Kidney (tissue), 14 donors: ENCODE results near the gene PODN. TPM values are rescaled to one million over a fixed set of nuclear protein-coding genes. Genes with fewer than 3 reads are reported as not detected.

Experiments used
- DNase-seq, 5 donors: peaks; one replicate each; pipeline ENCODE4 v3.0.0-alpha.2; 2013 to 2020
- FAIRE-seq: peaks from 2 replicates; lab custom pipeline; 2012; peaks lifted over from hg19 to GRCh38; lab: Jason Lieb, UNC
- H3K27ac ChIP-seq, 2 donors: one replicate each; pipeline ENCODE4 v1.7.0; 2013; ENCODE audit warnings: low read depth in 2 of 2, low read length in 2 of 2, inconsistent platforms in 1 of 2
- H3K27me3 ChIP-seq: one replicate; pipeline ENCODE4 v1.7.1; 2013; ENCODE audit warnings: low read length, inconsistent platforms; ENCODE audit not compliant: control insufficient read depth, insufficient read depth
- H3K36me3 ChIP-seq, 3 donors: one replicate each; pipeline versions ENCODE4 v1.7.0 to v1.7.1; 2013; ENCODE audit warnings: low read length in 3 of 3, control low read depth in 1 of 3, inconsistent platforms in 1 of 3; ENCODE audit not compliant: insufficient read depth in 3 of 3, control insufficient read depth in 2 of 3
- H3K4me1 ChIP-seq, 3 donors: one replicate each; pipeline versions ENCODE4 v1.7.0 to v1.7.1; 2013; ENCODE audit warnings: low read length in 3 of 3, inconsistent platforms in 1 of 3, low read depth in 1 of 3; ENCODE audit not compliant: control insufficient read depth in 2 of 3, insufficient read depth in 2 of 3
- H3K4me3 ChIP-seq, 3 donors: one replicate each; pipeline versions ENCODE4 v1.7.0 to v1.8.1; 2013; ENCODE audit warnings: low read length in 3 of 3, control low read depth in 1 of 3, inconsistent platforms in 1 of 3
- H3K9ac ChIP-seq, 3 donors: one replicate each; pipeline versions ENCODE4 v1.7.0 to v1.7.1; 2013; ENCODE audit warnings: low read length in 3 of 3, control low read depth in 1 of 3, inconsistent platforms in 1 of 3
- H3K9me3 ChIP-seq, 3 donors: one replicate each; pipeline versions ENCODE4 v1.7.0 to v1.7.1; 2013; ENCODE audit warnings: low read length in 3 of 3, control low read depth in 1 of 3, inconsistent platforms in 1 of 3; ENCODE audit not compliant: control insufficient read depth in 2 of 3, insufficient read depth in 1 of 3
- intact Hi-C: fragments of 100-400 bp; cut with DNase I; formaldehyde crosslinking; loops from one replicate; pipeline ENCODE4 v1.11.1; 2022
- polyA plus RNA-seq: library from polyadenylated mRNA; stranded (reverse); fragments of 350-450 nt; fragmentation: Illumina TruSeq; extraction: RNeasy Lipid Tissue Mini Kit (QIAGEN cat#74804); gene quantifications from one replicate; pipeline ENCODE4 v1.2.3, GENCODE V29; 2014; ENCODE audit warnings: low read depth, low replicate concordance; ENCODE audit not compliant: insufficient read depth
- total RNA-seq: library from RNA; stranded (reverse); fragmentation: NEBNext Ultra II Directional; extraction: Animal tissue kit (Norgen Biotek cat#: 25700); gene quantifications from one replicate; pipeline ENCODE4 v1.2.1, GENCODE V29; 2021
- TF ChIP-seq, protein P1 (sequence below): IDR thresholded peaks from 3 replicates; pipeline ENCODE4 v1.5.1; 2012; ENCODE audit warnings: mild to moderate bottlenecking, moderate library complexity, borderline replicate concordance; ENCODE audit not compliant: insufficient read depth; ENCODE audit errors: extremely low read depth
- donor health status: control.
- donor health status: control.
- donor health status: control.
- donor health status: control.
- donor health status: control.
- donor health status: DM: yes; HTN: yes; CAD: no.
- donor health status: Normal renal cell carcinoma (clear cell type).

Gene PODN
- total and polyA plus RNA-seq, 2 donors from 2014 or later: 1.4 to 8.1 TPM

DNA sequence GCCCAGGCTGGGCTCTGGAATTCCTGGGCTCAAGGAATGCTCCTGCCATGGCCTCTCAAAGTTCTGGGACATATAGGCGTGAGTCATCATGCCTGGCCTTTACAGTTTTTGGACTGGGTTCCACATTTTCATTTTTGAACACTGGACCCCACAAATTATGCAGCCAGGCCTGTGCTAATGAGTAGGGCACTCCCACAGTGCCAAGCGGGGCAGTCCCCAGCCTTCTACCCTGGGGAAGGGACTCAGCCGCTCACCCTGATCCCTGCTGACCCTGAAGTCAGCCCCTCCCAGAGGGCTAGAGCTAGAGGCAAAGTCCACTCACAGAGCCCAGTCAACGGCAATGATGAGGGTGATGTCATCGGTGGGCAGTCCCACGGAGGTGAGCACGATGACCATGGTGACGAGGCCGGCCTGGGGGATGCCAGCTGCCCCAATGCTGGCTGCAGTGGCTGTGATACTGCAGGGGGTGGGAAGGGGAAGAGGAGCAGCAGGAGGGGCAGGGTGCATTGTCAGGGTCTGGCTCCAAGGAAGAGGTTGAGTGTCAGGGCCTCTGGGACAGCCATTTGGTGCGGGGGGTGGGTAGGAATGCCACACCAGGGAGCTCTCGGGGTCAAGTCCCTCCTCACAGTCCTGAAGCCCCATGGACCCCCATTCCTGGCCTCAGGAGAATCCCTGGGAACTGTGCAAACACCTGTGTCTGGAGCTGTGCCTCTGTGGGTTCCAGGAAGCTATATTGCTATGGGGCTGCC is 27.6 kb downstream of the PODN start:
- TF ChIP-seq, protein P1, sequence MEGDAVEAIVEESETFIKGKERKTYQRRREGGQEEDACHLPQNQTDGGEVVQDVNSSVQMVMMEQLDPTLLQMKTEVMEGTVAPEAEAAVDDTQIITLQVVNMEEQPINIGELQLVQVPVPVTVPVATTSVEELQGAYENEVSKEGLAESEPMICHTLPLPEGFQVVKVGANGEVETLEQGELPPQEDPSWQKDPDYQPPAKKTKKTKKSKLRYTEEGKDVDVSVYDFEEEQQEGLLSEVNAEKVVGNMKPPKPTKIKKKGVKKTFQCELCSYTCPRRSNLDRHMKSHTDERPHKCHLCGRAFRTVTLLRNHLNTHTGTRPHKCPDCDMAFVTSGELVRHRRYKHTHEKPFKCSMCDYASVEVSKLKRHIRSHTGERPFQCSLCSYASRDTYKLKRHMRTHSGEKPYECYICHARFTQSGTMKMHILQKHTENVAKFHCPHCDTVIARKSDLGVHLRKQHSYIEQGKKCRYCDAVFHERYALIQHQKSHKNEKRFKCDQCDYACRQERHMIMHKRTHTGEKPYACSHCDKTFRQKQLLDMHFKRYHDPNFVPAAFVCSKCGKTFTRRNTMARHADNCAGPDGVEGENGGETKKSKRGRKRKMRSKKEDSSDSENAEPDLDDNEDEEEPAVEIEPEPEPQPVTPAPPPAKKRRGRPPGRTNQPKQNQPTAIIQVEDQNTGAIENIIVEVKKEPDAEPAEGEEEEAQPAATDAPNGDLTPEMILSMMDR: no peak
- DNase-seq (peak in 1 of 5 donors; percentile 38), FAIRE-seq (no peak)
- Histone ChIP-seq H3K4me3 (no peak overlapping the region), H3K9ac (no peak overlapping the region), H3K9me3 (no peaks in the 10 kb centered on the region), H3K27ac (no peak overlapping the region), H3K27me3 (no peaks in the 10 kb centered on the region), H3K36me3 (no peaks in the 10 kb centered on the region), H3K4me1 (no peaks in the 10 kb centered on the region)
- intact Hi-C loops: no loop called here

DNA sequence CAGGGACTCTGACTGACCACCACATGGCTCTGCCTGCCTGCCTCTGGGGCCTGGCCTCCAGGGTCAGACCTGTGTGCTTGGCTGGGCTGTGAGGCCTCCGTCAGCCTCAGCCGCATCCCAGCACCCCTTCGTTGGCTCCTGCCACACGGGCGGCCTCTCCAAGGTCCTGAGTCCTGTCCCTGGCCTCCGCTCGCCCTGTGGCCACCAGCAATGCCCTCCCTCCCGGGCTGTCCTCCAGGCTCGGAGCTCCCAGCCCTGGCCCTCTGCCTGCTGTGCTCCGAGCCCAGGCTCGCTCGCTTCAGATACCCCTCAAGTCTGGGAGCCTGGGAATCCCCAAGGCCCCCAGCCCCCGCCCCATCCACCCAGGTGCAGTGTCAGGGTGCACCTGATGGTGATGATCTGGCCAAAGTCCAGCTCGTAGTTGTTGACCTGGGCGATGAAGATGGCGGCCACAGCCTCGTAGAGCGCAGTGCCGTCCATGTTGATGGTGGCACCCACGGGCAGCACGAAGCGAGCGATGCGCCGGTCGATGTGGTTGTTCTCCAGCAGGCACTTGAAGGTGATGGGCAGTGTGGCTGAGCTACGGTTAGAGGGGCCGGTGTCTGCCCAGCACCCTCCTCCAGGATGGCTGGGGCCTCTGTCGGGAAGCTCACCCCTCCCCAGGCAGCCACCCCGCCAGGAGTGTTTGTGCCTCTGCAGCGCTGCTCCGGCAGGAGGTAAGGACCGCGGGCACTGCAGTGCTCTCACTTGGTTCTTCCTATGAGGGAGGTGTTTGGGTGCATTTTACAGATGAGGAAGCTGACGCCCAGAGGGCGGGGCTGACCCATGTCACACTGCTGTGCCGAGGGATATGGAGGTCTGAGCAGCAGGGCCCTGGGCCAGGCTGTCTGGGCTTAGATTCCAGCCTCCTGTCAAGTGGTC is 28.5 kb downstream of the PODN start:
- Histone ChIP-seq H3K9me3 (no peaks in the 10 kb centered on the region), H3K27me3 (no peaks in the 10 kb centered on the region), H3K4me1 (no peaks in the 10 kb centered on the region), H3K27ac (no peak overlapping the region), H3K36me3 (no peaks in the 10 kb centered on the region), H3K4me3 (no peak overlapping the region), H3K9ac (no peak overlapping the region)
- FAIRE-seq: no peak
- DNase-seq: no peak
- TF ChIP-seq, protein P1: no peak
- intact Hi-C loops: no loop called here

DNA sequence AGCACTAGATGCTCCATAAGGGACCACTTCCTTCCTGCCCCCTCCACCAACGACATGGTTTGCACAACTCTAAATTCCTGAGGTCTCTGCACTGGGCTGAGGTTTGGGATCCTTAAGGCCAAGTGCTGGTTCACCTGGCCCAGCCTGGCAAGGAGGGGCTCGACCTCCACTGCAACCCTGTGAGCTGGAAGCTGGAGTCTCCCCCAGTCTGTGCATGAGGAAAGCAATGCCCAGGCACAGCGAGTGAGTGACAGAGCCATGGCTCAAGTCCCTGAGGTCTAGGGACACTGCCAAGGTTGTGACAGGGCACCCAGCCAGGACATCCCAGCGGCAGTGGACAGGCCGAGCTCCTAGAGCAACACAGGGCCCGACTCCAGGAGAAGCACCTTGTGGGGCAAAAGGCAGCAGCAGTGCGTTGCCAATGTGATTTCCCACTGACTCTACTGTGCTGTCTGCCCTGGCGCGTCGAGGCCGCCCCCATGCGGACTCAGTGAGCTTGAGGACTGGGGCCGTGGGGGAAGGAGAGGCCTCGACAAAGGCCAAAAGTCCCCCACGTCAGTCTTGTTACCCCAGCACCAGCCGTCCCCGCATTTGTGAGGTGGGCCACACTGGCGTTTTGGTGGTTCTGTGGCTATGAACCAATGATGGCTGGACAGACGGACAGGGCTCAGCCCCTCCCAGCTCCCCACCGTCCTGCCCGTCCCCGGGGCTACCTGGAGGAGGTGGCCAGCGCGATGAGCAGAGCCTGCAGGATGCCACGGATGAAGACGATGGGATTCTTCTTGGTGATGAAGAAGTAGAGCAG is 30.0 kb downstream of the PODN start:
- H3K27ac ChIP-seq: no peak overlapping the region
- H3K9me3 ChIP-seq: no peaks in the 10 kb centered on the region
- TF ChIP-seq, protein P1: no peak
- FAIRE-seq: no peak
- H3K36me3 ChIP-seq: no peaks in the 10 kb centered on the region
- no peak overlapping the region for H3K4me3 ChIP-seq
- no peak overlapping the region for H3K9ac ChIP-seq
- intact Hi-C loops: no loop called here
- H3K27me3 ChIP-seq: no peaks in the 10 kb centered on the region
- DNase-seq: no peak
- no peaks in the 10 kb centered on the region for H3K4me1 ChIP-seq
